Adipose tissue (tissue), 3 donors: Measurements from ENCODE around the gene C17orf107. TPM values are rescaled to one million over a fixed set of nuclear protein-coding genes. Genes with fewer than 3 reads are reported as not detected.

Experiments used
- polyA plus RNA-seq, 3 donors: library from polyadenylated mRNA; stranded (reverse); fragments of 200-250 nt; gene quantifications; one replicate each; pipeline ENCODE4 v1.2.3, GENCODE V29; 2013
- donor health status: healthy with polysubstance abuse.
- donor health status: Bipolar disorder and iron deficiency.
- donor health status: healthy.

C17orf107 gene
- polyA plus RNA-seq, 3 donors, result 1.4 to 2.9 (median 2.6) TPM

Other genes starting within 250 kb of the C17orf107 start
- 10 to 100 TPM; 13.3 to 29.1 (median 18.7) TPM for gene PELP1, start 195.4 kb upstream of the C17orf107 start, polyA plus RNA-seq
- gene ARRB2, start 188.9 kb upstream of the C17orf107 start, polyA plus RNA-seq, result 10 to 100 TPM in 2 of 3 donors, 1 to 10 TPM in 1; 6.6 to 72.4 (median 43.6) TPM
- 10 to 100 TPM; 19.2 to 36.9 (median 23.2) TPM for gene MED11, start 168.1 kb upstream of the C17orf107 start, polyA plus RNA-seq
- under 1 TPM; 0.33 to 0.90 (median 0.56) TPM for gene ZMYND15, start 159.7 kb upstream of the C17orf107 start, polyA plus RNA-seq
- 10 to 100 TPM in 2 of 3 donors, 1 to 10 TPM in 1; 6.6 to 13.3 (median 12.1) TPM for gene CXCL16, start 159.6 kb upstream of the C17orf107 start, polyA plus RNA-seq
- under 1 TPM in 2 of 3 donors, not detected in 1; 0.12 to 0.85 TPM for gene TM4SF5, start 127.7 kb upstream of the C17orf107 start, polyA plus RNA-seq
- 1 to 10 TPM in 2 of 3 donors, under 1 TPM in 1; 0.48 to 4.7 (median 2.1) TPM for gene VMO1, start 113.2 kb upstream of the C17orf107 start, polyA plus RNA-seq
- gene GLTPD2, start 110.6 kb upstream of the C17orf107 start, polyA plus RNA-seq, result under 1 TPM in 1 of 3 donors, not detected in 2; 0.12 TPM
- 100 to 1,000 TPM in 2 of 3 donors, 10 to 100 TPM in 1; 81.5 to 182 (median 181) TPM for gene PSMB6, start 103.4 kb upstream of the C17orf107 start, polyA plus RNA-seq
- 10 to 100 TPM; 14.4 to 32.1 (median 16.0) TPM for gene PLD2, start 92.4 kb upstream of the C17orf107 start, polyA plus RNA-seq
- gene MINK1, start 66.2 kb upstream of the C17orf107 start, polyA plus RNA-seq, result 10 to 100 TPM; 25.8 to 52.9 (median 30.0) TPM
- gene CHRNE, start 3.6 kb downstream of the C17orf107 start, polyA plus RNA-seq, result 1 to 10 TPM; 1.2 to 3.1 (median 1.8) TPM
- under 1 TPM in 2 of 3 donors, not detected in 1; 0.04 to 0.05 TPM for gene GP1BA, start 32.7 kb downstream of the C17orf107 start, polyA plus RNA-seq
- 10 to 100 TPM; 25.6 to 68.6 (median 49.6) TPM for gene SLC25A11, start 40.5 kb downstream of the C17orf107 start, polyA plus RNA-seq
- gene RNF167, start 40.7 kb downstream of the C17orf107 start, polyA plus RNA-seq, result 100 to 1,000 TPM in 1 of 3 donors, 10 to 100 TPM in 2; 60.2 to 111 (median 79.2) TPM
- 1,000 to 10,000 TPM in 1 of 3 donors, 100 to 1,000 TPM in 2; 270 to 1,173 (median 475) TPM for gene PFN1, start 49.0 kb downstream of the C17orf107 start, polyA plus RNA-seq
- gene ENO3, start 51.6 kb downstream of the C17orf107 start, polyA plus RNA-seq, result 10 to 100 TPM in 1 of 3 donors, 1 to 10 TPM in 2; 5.1 to 13.5 (median 6.4) TPM
- 10 to 100 TPM; 34.0 to 73.9 (median 73.1) TPM for gene SPAG7, start 68.3 kb downstream of the C17orf107 start, polyA plus RNA-seq
- 10 to 100 TPM; 23.2 to 78.6 (median 60.5) TPM for gene CAMTA2, start 88.1 kb downstream of the C17orf107 start, polyA plus RNA-seq
- gene INCA1, start 98.0 kb downstream of the C17orf107 start, polyA plus RNA-seq, result 1 to 10 TPM in 2 of 3 donors, under 1 TPM in 1; 0.47 to 1.6 (median 1.1) TPM
- gene KIF1C, start 98.4 kb downstream of the C17orf107 start, polyA plus RNA-seq, result 100 to 1,000 TPM in 1 of 3 donors, 10 to 100 TPM in 2; 36.0 to 113 (median 78.9) TPM
- not detected for gene SLC52A1, start 135.9 kb downstream of the C17orf107 start, polyA plus RNA-seq
- gene ZFP3, start 178.9 kb downstream of the C17orf107 start, polyA plus RNA-seq, result 1 to 10 TPM; 1.0 to 2.1 (median 1.8) TPM
- 1 to 10 TPM; 3.6 to 4.3 (median 4.1) TPM for gene ZNF232, start 212.3 kb downstream of the C17orf107 start, polyA plus RNA-seq
- gene USP6, start 216.5 kb downstream of the C17orf107 start, polyA plus RNA-seq, result under 1 TPM; 0.03 to 0.11 (median 0.03) TPM